22Rv1 (cell line): ENCODE measurements around the gene SULF2.

ENCODE experiments used
- CTCF ChIP-seq: fragments of 450-650 bp; IDR thresholded peaks from 2 replicates; pipeline ENCODE4 v1.5.1; 2017; ENCODE audit warnings: mild to moderate bottlenecking
- ZFX ChIP-seq: fragments of 450-650 bp; IDR thresholded peaks from 2 replicates; pipeline ENCODE4 v1.6.1; 2017; ENCODE audit warnings: antibody characterized with exemption, borderline replicate concordance

GRCh38 chr20:47710665-47711045, 74.6 kb downstream of the SULF2 start:
- no peak for TF ChIP-seq CTCF
- TF ChIP-seq ZFX: no peak
